Stimulated activated CD8-positive, alpha-beta memory T cell treated with anti-CD3 and anti-CD28 coated beads, Interleukin-7, amount 100 ng/mL, for 48 hours (primary cell): ENCODE data around the gene RGS4.

Source experiments
- DNase-seq, 2 donors: peaks; one replicate each; pipeline ENCODE4 v3.0.0-alpha.2; 2020; ENCODE audit warnings: low read depth in 1 of 2; ENCODE audit errors: extremely low read depth in 1 of 2

Gene RGS4

DNA sequence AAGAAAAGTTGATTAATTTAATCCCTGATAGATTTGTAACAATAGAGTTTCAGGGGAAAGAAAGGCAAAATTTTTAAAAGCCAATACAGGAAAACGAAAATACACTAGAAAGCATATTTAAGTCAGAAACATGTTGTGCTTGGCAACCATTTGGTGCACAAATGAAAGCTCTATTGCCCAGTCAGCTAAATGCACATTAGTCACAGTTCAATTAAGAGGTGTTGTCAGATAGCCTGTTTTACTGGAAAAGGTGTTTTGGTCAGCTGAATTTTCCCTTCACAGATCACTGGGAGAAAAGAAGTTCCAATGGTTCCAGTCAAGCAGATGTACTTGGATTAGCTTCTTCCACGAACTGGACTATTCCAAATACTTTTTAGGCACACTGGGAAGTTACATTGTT lies 25.4 kb downstream of the RGS4 start:
- DNase-seq = no peak

DNA sequence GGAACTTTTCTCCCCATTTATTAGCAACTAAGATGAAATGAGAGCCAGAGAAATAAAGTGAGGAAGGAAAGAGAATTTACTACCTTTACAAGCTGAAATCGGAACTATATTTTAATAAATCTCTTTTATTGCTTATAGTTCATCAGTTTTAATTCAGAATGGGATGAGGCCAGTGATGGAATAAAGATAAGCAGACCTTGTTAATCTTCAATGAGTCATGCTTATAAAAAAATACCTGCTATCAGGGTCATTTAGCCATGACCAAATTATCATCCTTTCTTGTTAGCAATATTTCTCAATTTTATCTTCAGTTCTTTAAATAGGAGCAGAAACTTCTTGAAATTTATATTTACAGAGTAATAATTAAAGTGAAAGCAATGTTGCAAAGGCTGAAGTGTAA lies 26.1 kb downstream of the RGS4 start:
- DNase-seq = no peak

DNA sequence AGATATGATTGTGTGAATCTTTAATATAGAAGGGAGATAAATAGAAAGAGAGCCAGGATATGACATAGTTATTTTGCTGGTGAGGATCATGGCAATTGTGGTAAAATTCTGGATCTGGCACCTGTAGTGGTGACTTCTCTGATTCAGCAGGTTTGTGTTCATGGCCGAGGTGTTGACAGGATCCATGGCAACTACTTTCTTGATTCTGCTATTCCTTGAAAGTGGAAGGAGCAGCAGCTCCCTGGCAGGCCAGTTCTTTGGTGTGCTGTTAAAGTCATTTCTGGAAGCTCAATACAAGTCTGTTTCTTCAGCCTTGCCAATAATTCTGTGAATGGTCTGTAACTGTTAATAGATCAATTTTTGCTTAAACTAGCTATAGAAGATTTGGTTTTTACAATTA lies 33.4 kb downstream of the RGS4 start:
- no peak for DNase-seq

DNA sequence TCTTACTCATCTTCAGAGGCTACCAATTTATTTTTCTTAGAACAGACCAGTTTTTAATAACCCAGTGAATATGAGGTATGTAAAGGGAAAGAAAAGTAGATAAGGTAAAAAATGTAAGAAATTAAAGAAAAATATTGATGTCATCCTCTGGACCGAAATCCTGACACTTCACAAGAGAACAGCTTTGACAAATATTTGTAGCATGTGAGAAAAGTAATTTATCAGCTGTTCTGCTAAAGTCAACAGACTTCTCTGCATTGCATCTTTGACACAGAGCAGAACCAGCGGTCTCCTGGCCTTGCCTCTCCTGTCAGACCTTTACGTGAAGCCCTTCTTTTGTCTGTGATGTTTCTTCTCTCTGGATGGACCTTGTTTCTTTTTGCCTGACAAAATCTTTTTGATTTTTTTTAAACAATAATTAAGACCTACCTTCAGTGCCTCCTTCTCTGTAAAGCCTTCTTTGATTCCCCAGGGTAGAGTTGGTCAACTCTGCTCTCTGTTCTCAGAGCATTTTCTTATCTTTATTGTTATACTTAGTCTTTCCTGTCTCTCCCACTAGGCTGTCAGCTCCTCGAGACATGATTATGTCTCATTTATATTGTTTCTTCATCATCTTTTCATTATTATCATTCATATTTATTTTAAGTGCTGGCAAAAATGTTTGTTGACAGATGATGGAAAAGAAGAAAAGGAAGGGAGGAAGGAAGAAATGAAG lies 35.4 kb downstream of the RGS4 start:
- DNase-seq = no peak

DNA sequence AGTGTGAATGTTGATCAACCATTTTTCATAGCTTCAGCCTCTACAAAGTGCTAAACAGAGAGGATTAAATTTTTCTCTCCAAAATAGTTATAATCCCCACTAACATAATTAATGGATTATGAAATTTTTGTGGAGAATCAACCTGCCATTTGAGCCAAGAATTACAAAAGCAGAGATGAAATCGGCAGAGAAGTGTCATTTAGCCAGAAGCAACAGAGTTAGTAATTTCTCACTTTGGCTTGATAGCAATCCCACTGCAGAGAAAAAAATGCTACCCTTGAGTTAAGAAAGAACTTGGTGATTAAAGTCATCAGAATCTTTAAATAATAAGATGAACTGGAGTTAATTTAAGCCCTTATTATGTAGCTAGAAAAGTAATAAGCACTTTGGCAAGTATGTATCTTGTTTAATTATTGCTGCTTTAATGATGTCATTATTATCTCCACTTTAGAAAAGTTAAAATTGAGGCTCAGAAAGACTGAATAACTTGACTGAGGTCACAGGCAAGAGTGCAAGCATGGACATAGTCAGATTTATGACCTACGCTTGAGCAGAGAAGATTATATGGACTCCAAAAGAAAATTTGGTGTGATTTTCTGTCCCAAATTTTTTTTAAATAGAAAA lies 37.3 kb downstream of the RGS4 start:
- DNase-seq = no peak

DNA sequence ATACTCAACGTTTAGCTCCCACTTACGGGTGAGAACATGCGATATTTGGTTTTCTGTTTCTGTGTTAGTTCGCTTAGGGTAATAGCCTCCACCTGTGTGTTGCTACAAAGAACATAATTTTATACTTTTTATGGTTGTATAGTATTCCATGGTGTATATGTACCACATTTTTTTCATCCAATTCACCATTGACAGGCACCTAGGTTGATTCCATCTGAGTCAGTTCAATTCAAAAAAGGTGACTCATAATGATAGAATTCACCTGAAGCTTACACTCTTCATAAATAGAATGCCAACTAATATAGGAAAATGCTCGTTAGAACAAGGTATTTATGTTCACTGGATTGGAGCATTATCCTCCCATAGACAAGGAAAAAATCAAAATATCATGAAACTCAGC lies 38.5 kb downstream of the RGS4 start:
- DNase-seq = no peak

DNA sequence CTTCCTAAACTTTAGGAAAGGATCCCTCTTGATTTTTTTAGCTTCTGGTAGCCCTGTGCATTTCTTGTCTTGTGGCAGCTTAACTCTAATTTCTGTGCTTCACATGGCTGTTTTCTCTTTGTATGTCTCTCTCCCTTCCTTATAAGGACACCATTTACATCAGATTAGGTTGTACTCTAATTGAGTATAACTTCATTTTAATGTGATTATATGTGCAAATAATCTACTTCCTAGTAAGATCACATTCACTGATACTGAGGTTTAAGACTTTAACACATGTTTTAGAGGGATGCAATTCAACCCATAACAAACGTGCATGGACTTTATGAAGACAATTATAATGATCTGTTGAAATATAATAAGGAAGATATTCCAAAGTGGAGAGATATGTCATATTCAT lies 46.7 kb downstream of the RGS4 start:
- no peak for DNase-seq

DNA sequence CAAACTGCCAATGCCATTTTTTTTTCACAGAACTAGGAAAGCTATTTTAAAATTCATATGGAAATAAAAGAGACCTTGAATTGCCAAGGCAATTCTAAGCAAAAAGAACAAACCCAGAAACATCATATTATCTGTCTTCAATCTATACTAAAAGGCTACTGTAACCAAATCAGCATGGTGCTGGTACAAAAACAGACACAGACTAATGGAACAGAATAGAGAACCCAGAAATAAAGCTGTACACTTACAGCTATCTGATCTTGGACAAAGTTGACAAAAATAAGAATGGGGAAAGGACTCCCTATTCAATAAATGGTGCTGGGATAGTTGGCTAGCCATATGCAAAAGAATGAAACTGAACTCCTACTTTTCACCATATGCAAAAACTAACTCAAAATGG lies 50.5 kb downstream of the RGS4 start:
- DNase-seq = no peak

DNA sequence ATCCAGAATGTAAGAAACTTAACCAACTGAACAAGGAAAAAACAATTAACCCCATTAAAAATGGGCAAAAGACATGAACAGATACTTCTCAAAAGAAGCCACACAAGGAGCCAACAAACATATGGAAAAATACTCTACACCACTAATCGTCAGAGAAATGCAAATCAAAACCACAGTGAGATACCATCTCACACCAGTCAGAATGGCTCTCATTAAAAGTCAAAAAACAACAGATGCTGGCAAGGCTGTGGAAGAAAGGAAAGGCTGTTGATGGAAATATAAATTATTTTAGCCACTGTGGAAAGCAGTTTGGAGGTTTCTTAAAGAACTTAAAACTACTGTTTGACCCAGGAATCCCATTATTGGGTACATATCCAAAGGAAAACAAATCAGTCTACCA lies 51.2 kb downstream of the RGS4 start:
- no peak for DNase-seq

DNA sequence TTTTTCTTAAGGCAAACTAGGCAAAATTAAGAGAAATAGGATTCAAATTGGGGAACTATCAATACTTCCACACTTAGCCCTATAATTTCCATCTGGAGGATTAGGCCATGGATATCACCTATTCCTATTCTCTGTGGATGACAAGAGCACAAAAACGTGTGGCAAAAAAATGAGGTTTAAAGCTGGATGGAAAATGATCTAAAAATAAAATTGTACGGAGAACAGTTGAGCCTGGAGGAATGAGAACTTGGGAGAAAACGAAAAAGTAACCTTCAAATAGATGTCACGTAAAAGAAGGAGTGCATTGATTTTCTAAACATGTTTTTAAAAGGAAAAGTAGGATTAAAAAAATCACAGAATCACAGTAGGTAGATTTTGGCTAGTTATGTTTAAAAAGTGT lies 55.7 kb downstream of the RGS4 start:
- no peak for DNase-seq
